Psoas muscle (tissue), 8 donors: ENCODE results near the gene POSTN. TPM values are rescaled to one million over a fixed set of nuclear protein-coding genes. Genes with fewer than 3 reads are reported as not detected.

Source experiments
- ATAC-seq, 4 donors: fragments of 200-7000 bp; cut with Tn5 transposase; one replicate each; pipeline ENCODE4 v1.9.1; 2020; ENCODE audit warnings: moderate library complexity in 3 of 4, mild to moderate bottlenecking in 2 of 4
- DNase-seq, 2 donors: peaks; one replicate each; pipeline ENCODE4 v3.0.0-alpha.2; 2020
- H3K27ac ChIP-seq: fragments of 200-600 bp; one replicate; pipeline ENCODE4 v1.8.0; 2022
- H3K27me3 ChIP-seq, 3 donors: fragments of 200-600 bp in 1 of 3; one replicate each; pipeline versions ENCODE4 v1.6.1 to v1.8.0; 2013 to 2022; ENCODE audit warnings: low read length in 2 of 3, mild to moderate bottlenecking in 2 of 3, moderate library complexity in 1 of 3; ENCODE audit not compliant: insufficient read depth in 3 of 3
- H3K36me3 ChIP-seq, 2 donors: fragments of 200-600 bp in 1 of 2; one replicate each; pipeline versions ENCODE4 v1.6.1 to v1.8.0; 2013 to 2022; ENCODE audit warnings: low read depth in 1 of 2, mild to moderate bottlenecking in 1 of 2, moderate library complexity in 1 of 2; ENCODE audit not compliant: insufficient read depth in 1 of 2
- H3K4me1 ChIP-seq: fragments of 200-600 bp; one replicate; pipeline ENCODE4 v1.8.0; 2022
- H3K4me3 ChIP-seq: fragments of 200-600 bp; one replicate; pipeline ENCODE4 v1.8.0; 2022; ENCODE audit warnings: mild to moderate bottlenecking
- H3K9me3 ChIP-seq: fragments of 200-600 bp; one replicate; pipeline ENCODE4 v1.8.0; 2022
- CTCF ChIP-seq: fragments of 200-600 bp; IDR thresholded peaks from one replicate; pipeline ENCODE4 v1.8.0; 2022; ENCODE audit warnings: antibody characterized with exemption
- WGBS, 3 donors: extraction: QIAGEN DNeasy Blood & Tissue Kit; methylation state at CpG; one replicate each; pipeline versions ENCODE4 v1.1.6 to v1.1.7; 2013; 5-methylcytosine and 5-hydroxymethylcytosine counted together
- intact Hi-C, 2 donors: fragments of 100-400 bp; cut with DNase I; formaldehyde crosslinking; loops; one replicate each; pipeline versions ENCODE4 v1.11.0 to v1.14.2; 2022
- polyA plus RNA-seq, 3 donors: library from polyadenylated mRNA; stranded (reverse); fragments of 200-250 nt; gene quantifications; one replicate each; pipeline ENCODE4 v1.2.3, GENCODE V29; 2013
- total RNA-seq, 4 donors: library from RNA; stranded (reverse); fragmentation: NEBNext Ultra II Directional in 2 of 4; extraction: Animal tissue kit (Norgen Biotek cat#: 25700) in 2 of 4; gene quantifications; one replicate each; pipeline versions ENCODE4 v1.2.1 to v1.2.4, GENCODE V29; 2021 to 2023
- donor health status: healthy with polysubstance abuse.
- donor health status: DM: no; HTN: no; CAD: no; lungs with moderate emphysema.
- donor health status: Bipolar disorder and iron deficiency.
- donor health status: healthy.
- donor health status: DM: yes; HTN: yes; CAD: no.
- donor health status: DM: no; HTN: no; CAD: no.
- donor health status: DM: no; HTN: no; CAD: no.
- donor health status: DM: yes; HTN: yes; CAD: no.

Gene POSTN
- total and polyA plus RNA-seq, 7 donors = 3.1 to 11.8 (median 6.1) TPM

DNA sequence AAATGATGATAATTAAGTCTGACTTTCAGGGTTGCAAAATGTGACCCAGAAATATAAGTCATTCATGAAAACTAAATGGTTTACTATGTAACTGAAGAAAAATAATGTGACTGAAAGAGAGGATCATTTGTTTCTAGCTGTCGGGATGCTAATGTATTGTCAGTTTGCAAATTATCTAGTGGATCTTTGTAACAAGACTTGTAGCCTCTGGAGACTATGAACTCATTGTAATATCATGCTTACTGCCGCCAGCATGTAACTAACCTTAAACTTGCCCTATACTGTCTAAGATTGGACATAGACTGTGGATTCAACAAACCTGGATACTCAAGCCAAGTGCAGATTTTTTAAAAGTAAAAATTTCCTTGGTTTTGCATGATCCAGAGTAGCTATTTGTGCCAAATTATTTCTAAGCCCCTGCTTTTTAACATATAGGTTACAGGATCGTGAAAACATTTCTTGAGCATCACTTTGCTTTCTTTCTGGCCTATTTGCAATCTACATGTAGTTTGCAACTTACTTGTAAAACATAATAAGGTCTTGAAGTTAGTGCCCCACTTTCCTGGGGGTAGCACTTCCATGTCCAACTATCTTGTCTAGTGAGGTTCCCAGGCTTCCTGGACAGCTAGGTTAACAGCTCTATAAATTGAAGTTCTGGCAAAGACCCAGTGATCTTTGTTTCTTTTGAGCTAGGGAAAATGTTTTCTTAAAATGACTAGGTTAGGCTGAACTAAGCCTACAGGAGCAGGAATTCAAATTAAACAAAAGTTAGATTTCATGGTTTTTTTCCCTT is 3.3 kb upstream of the POSTN start:
- Histone ChIP-seq H3K9me3 (no peaks in the 10 kb centered on the region), H3K4me1 (no peaks in the 10 kb centered on the region), H3K4me3 (no peak overlapping the region), H3K36me3 (no peaks in the 10 kb centered on the region), H3K27me3 (no peaks in the 10 kb centered on the region), H3K27ac (no peak overlapping the region)
- intact Hi-C loops = loop anchor here in 1 of 2 donors (2.0 to 5.0 kb wide), 2 partner anchors 495 to 525 kb away; no protein-coding TSS in a partner anchor
- DNase-seq (no peak), ATAC-seq (no peak)
- 58 to 71% (median 63%) methylated on average over 3 of the region's 3 CpGs for WGBS, 3 donors
- no peak for TF ChIP-seq CTCF

DNA sequence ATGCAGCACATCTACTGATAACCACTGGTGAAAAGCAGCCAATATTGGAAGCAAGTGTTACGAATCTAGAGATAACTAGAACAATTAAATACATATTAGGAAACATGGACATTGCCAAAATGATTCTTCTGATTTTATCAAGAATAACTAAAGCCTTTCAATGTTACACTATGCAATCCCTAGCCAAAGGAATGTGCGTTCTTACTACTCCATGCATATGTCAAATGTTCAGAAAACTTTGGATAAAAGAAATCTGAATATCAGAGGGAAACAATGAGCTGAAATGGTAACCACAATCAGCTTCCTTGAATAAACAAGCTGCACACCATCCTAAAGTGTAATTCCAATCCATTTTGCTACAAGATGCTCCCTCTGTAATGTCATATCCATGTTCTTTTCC is 951 bp upstream of the POSTN start:
- no peak for DNase-seq
- Histone ChIP-seq H3K4me3 (no peak overlapping the region), H3K27me3 (no peaks in the 10 kb centered on the region), H3K9me3 (no peaks in the 10 kb centered on the region), H3K36me3 (no peaks in the 10 kb centered on the region), H3K27ac (no peak overlapping the region), H3K4me1 (no peaks in the 10 kb centered on the region)
- 65 to 76% (median 65%) methylated on average over 2 of the region's 2 CpGs for WGBS, 3 donors
- no peak for ATAC-seq
- TF ChIP-seq CTCF = no peak
- intact Hi-C loops = no loop called here

GRCh38 chr13:37597477-37598025 is 1.0 kb downstream of the POSTN start:
- no peaks in the 10 kb centered on the region for H3K36me3 ChIP-seq
- no peak overlapping the region for H3K4me3 ChIP-seq
- H3K27ac ChIP-seq = no peak overlapping the region
- 40 to 51% (median 41%) methylated on average over 2 of the region's 2 CpGs for WGBS, 3 donors
- intact Hi-C loops = no loop called here
- DNase-seq = no peak
- no peaks in the 10 kb centered on the region for H3K9me3 ChIP-seq
- H3K4me1 ChIP-seq = no peaks in the 10 kb centered on the region
- TF ChIP-seq CTCF = no peak
- no peaks in the 10 kb centered on the region for H3K27me3 ChIP-seq
- ATAC-seq = no peak

DNA sequence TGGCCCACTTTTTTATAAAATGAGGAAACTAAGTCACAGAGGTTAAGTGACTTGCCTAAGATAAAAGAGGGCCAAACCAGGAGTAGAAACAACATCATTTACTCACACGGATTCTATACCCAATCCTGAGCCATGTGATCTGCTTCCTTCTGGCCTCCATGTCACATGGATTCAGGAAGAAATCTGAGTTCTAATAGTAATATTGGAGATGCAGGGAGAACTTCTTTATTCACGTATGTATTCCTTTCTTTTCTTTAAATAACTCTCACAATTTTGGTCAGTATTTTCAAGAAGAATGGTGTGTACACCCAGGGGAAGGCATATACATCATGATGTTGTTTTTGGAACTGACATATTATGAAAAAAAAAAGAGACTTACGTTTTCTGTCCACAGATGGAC is 1.8 kb downstream of the POSTN start:
- H3K36me3 ChIP-seq = no peaks in the 10 kb centered on the region
- DNase-seq (no peak), ATAC-seq (no peak)
- no peak overlapping the region for H3K4me3 ChIP-seq
- no peak for TF ChIP-seq CTCF
- intact Hi-C loops = no loop called here
- H3K4me1 ChIP-seq = no peaks in the 10 kb centered on the region
- H3K27ac ChIP-seq = no peak overlapping the region
- no peaks in the 10 kb centered on the region for H3K9me3 ChIP-seq
- 55 to 57% (median 56%) methylated on average over 3 of the region's 3 CpGs for WGBS, 3 donors
- H3K27me3 ChIP-seq = no peaks in the 10 kb centered on the region
